HG03558 (cell line): ENCODE measurements around the gene ZFPL1.
A peak's percentile ranks its signal among the peaks of the same experiment; 100 is the strongest.
"Not testable (repeated sequence)": the region's sequence is repeated elsewhere in the genome, so short reads cannot be mapped to it uniquely, and the experiment has no call there.

Experiments
- ATAC-seq: cut with Tn5 transposase; IDR thresholded peaks from one replicate; pipeline ENCODE4 v1.9.1; 2021; ENCODE audit warnings: moderate number of reproducible peaks; ENCODE audit not compliant: unreplicated experiment; ENCODE audit errors: extremely low read depth

ZFPL1 gene

GRCh38 chr11:65112546-65113360 lies 28.7 kb downstream of the ZFPL1 start:
- ATAC-seq = no peak

- ATAC-seq = no peak
Observed at GRCh38 chr11:65113361-65113756, 29.3 kb downstream of the ZFPL1 start.

- no peak for ATAC-seq
Observed at GRCh38 chr11:65113839-65114238, 29.8 kb downstream of the ZFPL1 start.

GRCh38 chr11:65114538-65115171 lies 30.6 kb downstream of the ZFPL1 start:
- ATAC-seq = no peak

GRCh38 chr11:65115361-65116082 lies 31.5 kb downstream of the ZFPL1 start:
- ATAC-seq = no peak

- ATAC-seq = no peak
Observed at GRCh38 chr11:65116370-65117205, 32.6 kb downstream of the ZFPL1 start.

- peak; percentile 27 for ATAC-seq
Observed at GRCh38 chr11:65117206-65118096, 33.4 kb downstream of the ZFPL1 start, which contains the start of gene ZNHIT2. ZNHIT2 (minus strand) TSS chr11:65117701; CDS start chr11:65117653, 48 bp downstream.

GRCh38 chr11:65118097-65118837 lies 34.2 kb downstream of the ZFPL1 start:
- ATAC-seq = no peak

- not testable (repeated sequence) for ATAC-seq
Observed at GRCh38 chr11:65118891-65119669, 35.1 kb downstream of the ZFPL1 start.

- ATAC-seq = no peak
Observed at GRCh38 chr11:65119670-65119995, 35.6 kb downstream of the ZFPL1 start.

- no peak for ATAC-seq
Observed at GRCh38 chr11:65120831-65121230, 36.8 kb downstream of the ZFPL1 start.

- ATAC-seq = no peak
Observed at GRCh38 chr11:65121447-65121864, 37.4 kb downstream of the ZFPL1 start.

- ATAC-seq = peak; percentile 64
Observed at GRCh38 chr11:65121865-65122696, 38.1 kb downstream of the ZFPL1 start, which contains the start of the genes FAU and MRPL49. FAU (minus strand) TSS chr11:65122134; CDS start chr11:65121813, 321 bp downstream. MRPL49 (plus strand) TSS chr11:65122321; CDS start chr11:65122347, 26 bp downstream.

GRCh38 chr11:65124480-65125196 lies 40.6 kb downstream of the ZFPL1 start:
- ATAC-seq = no peak

- ATAC-seq = no peak
Observed at GRCh38 chr11:65125197-65126056, 41.4 kb downstream of the ZFPL1 start.
